Upper lobe of right lung (tissue), 1 donor: ENCODE measurements around the gene FOXN3. TPM values are rescaled to one million over a fixed set of nuclear protein-coding genes. Genes with fewer than 3 reads are reported as not detected.

Source experiments
- ATAC-seq: fragments of 200-7000 bp; cut with Tn5 transposase; one replicate; pipeline ENCODE4 v1.9.1; 2020; ENCODE audit warnings: mild to moderate bottlenecking, moderate library complexity
- DNase-seq: peaks from one replicate; pipeline ENCODE4 v3.0.0-alpha.2; 2020
- H3K27ac ChIP-seq: fragments of 200-600 bp; one replicate; pipeline ENCODE4 v1.8.0; 2022
- H3K27me3 ChIP-seq: fragments of 200-600 bp; one replicate; pipeline ENCODE4 v1.8.0; 2022; ENCODE audit warnings: mild to moderate bottlenecking
- H3K36me3 ChIP-seq: fragments of 200-600 bp; one replicate; pipeline ENCODE4 v1.8.0; 2022
- H3K4me1 ChIP-seq: fragments of 200-600 bp; one replicate; pipeline ENCODE4 v1.8.0; 2022
- H3K4me3 ChIP-seq: fragments of 200-600 bp; one replicate; pipeline ENCODE4 v1.8.0; 2022; ENCODE audit warnings: mild to moderate bottlenecking
- H3K9me3 ChIP-seq: fragments of 200-600 bp; one replicate; pipeline ENCODE4 v1.8.0; 2022
- intact Hi-C: fragments of 100-400 bp; cut with DNase I; formaldehyde crosslinking; loops from one replicate; pipeline ENCODE4 v1.11.0; 2022
- total RNA-seq: library from RNA; stranded (reverse); fragmentation: NEBNext Ultra II Directional; extraction: Animal tissue kit (Norgen Biotek cat#: 25700); gene quantifications from one replicate; pipeline ENCODE4 v1.2.1, GENCODE V29; 2021
- TF ChIP-seq, protein P1 (sequence below): fragments of 200-600 bp; IDR thresholded peaks from one replicate; pipeline ENCODE4 v1.8.0; 2022; ENCODE audit warnings: antibody characterized with exemption
- donor health status: DM: no; HTN: yes; CAD: no; lungs with severe emphysema.

The FOXN3 gene
- total RNA-seq, 1 donor from 2014 or later, result 103 TPM

DNA sequence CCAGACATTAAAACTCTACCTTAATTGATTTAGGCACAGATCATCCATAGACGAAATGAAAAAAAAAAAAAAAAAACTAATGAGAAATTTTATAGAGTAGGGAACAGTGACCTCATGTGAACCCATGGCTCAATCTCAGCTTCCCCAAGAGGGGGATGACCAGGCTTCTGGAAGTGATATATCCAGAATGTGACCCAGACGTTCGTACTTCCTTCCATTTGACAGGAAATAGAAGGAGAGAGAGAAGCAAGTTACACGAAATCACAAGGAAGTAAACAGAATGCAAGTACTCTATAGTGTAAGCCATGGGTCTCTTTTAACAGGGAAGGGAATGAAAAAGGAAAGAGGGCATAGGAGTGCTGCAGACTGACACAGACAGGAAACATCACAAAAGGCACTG is 10.1 kb downstream of the FOXN3 start:
- Histone ChIP-seq H3K4me3 (no peak overlapping the region), H3K27ac (no peak overlapping the region), H3K4me1 (peaks cover 37% of the 10 kb centered on the region), H3K27me3 (no peaks in the 10 kb centered on the region), H3K9me3 (no peaks in the 10 kb centered on the region), H3K36me3 (peaks cover 13% of the 10 kb centered on the region)
- TF ChIP-seq, protein P1, sequence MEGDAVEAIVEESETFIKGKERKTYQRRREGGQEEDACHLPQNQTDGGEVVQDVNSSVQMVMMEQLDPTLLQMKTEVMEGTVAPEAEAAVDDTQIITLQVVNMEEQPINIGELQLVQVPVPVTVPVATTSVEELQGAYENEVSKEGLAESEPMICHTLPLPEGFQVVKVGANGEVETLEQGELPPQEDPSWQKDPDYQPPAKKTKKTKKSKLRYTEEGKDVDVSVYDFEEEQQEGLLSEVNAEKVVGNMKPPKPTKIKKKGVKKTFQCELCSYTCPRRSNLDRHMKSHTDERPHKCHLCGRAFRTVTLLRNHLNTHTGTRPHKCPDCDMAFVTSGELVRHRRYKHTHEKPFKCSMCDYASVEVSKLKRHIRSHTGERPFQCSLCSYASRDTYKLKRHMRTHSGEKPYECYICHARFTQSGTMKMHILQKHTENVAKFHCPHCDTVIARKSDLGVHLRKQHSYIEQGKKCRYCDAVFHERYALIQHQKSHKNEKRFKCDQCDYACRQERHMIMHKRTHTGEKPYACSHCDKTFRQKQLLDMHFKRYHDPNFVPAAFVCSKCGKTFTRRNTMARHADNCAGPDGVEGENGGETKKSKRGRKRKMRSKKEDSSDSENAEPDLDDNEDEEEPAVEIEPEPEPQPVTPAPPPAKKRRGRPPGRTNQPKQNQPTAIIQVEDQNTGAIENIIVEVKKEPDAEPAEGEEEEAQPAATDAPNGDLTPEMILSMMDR, result no peak
- ATAC-seq, result peak; percentile 63
- DNase-seq, result no peak
- intact Hi-C loops, result loop anchor here (10.0 kb wide), 1 partner anchor 112 kb away; no protein-coding TSS in a partner anchor

DNA sequence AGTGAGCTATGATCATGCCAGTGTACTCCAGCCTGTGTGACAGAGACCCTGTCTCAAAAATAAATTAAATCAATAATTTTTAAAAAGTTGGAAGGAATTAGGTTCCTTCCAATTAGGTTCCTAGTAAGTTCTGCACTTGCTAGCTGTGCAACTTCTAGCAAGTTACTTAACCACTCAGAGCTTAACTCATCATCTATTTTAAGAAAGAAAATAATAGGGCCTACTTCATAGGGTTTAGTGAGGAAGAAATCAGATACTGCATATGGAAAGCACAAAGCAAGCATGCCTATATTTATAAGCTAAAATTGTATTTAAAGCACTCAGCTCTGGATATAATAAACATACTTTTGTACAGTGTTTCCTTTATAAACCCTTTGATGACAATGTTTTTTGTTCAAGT is 10.7 kb downstream of the FOXN3 start:
- TF ChIP-seq, protein P1, result no peak
- intact Hi-C loops, result loop anchor here (10.0 kb wide), 1 partner anchor 112 kb away; no protein-coding TSS in a partner anchor
- ATAC-seq, result no peak
- DNase-seq, result no peak
- no peaks in the 10 kb centered on the region for H3K9me3 ChIP-seq
- peaks cover 8% of the 10 kb centered on the region for H3K36me3 ChIP-seq
- no peaks in the 10 kb centered on the region for H3K27me3 ChIP-seq
- H3K4me3 ChIP-seq, result no peak overlapping the region
- no peak overlapping the region for H3K27ac ChIP-seq
- H3K4me1 ChIP-seq, result peaks cover 37% of the 10 kb centered on the region

DNA sequence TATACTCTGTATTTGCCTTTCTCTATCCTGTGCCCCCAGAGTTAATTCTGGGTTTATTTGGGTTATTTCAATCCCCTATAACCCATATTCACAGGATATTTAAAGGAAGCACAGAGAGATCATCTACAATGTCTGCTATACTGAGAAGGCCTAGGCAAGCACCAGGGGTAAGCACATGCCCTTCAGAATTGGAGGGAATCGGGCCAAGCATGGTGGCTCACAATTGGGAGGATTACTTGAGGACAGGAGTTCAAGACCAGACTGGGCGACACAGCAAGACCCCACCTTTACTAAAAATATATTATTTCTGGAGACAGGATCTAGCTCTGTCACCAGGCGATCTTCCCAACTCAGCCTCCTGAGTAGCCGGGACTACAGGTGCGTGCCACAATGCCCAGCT is 11.3 kb downstream of the FOXN3 start:
- Histone ChIP-seq H3K4me3 (no peak overlapping the region), H3K36me3 (peaks cover 2% of the 10 kb centered on the region), H3K9me3 (no peaks in the 10 kb centered on the region), H3K27me3 (no peaks in the 10 kb centered on the region), H3K27ac (no peak overlapping the region), H3K4me1 (peaks cover 32% of the 10 kb centered on the region)
- ATAC-seq, result no peak
- intact Hi-C loops, result loop anchor here (10.0 kb wide), 1 partner anchor 111 kb away; no protein-coding TSS in a partner anchor
- TF ChIP-seq, protein P1, result no peak
- no peak for DNase-seq

DNA sequence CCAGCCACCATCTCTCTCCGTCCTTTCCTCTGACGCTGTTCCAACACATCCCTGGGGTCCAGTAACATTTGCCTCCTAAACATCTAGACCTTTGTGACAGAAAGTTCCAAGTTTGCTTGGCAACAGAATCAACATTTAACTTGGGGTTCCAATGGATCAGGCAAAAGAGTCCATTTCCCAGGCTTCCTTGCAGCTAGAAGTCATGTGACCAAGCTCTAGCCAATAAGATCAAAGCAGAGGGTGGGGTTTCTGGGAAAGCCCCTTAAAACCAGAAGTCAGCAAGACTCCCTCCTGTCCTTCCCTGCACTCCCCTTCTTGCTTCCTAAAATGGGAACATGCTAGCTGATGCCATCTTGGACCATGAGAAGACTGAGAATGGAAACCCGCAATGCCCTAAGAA is 14.7 kb downstream of the FOXN3 start:
- Histone ChIP-seq H3K9me3 (no peaks in the 10 kb centered on the region), H3K4me3 (no peak overlapping the region), H3K27ac (no peak overlapping the region), H3K4me1 (peaks cover 20% of the 10 kb centered on the region), H3K36me3 (no peaks in the 10 kb centered on the region), H3K27me3 (no peaks in the 10 kb centered on the region)
- intact Hi-C loops, result loop anchor here (10.0 kb wide), 1 partner anchor 108 kb away; no protein-coding TSS in a partner anchor
- DNase-seq, result no peak
- TF ChIP-seq, protein P1, result no peak
- no peak for ATAC-seq

DNA sequence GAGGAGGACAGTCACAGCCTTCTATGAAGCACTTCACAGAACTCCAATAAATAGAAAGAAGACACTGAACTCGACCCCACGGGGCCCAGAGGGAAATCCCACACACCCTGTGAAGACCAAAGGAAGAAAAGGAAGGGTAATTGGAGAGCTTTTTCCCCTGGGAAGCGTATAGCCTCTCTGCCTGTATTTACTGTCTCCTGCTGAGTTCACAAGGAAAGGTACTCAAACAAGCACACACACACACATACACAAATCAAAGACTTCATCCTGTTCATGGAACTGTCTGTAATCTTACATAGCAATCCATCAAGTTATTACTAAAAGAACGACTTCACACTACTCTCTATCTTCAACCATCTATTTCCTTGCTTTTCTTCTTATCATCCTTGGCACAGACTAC is 15.3 kb downstream of the FOXN3 start:
- Histone ChIP-seq H3K4me3 (no peak overlapping the region), H3K36me3 (no peaks in the 10 kb centered on the region), H3K27ac (no peak overlapping the region), H3K9me3 (no peaks in the 10 kb centered on the region), H3K4me1 (peaks cover 14% of the 10 kb centered on the region), H3K27me3 (no peaks in the 10 kb centered on the region)
- TF ChIP-seq, protein P1, result no peak
- DNase-seq (no peak), ATAC-seq (no peak)
- intact Hi-C loops, result loop anchor here (10.0 kb wide), 1 partner anchor 107 kb away; no protein-coding TSS in a partner anchor

DNA sequence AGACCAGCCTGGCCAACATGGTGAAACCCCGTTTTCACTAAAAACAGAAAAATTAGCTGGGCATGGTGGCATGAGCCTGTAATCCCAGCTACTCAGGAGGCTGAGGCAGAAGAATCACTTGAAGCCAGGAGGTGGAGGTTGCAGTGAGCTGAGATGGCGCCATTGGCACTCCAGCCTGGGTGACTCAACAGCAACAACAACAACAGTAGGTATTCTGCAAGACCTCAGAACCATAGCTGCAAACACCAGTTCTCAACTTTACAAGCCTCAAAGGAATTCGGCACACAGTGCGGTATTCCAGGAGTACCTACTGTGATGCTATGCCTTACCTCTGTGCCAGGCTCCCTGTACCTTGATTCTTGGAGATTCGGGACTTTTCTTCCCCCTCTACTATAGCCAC is 15.8 kb downstream of the FOXN3 start:
- Histone ChIP-seq H3K4me3 (no peak overlapping the region), H3K27me3 (no peaks in the 10 kb centered on the region), H3K36me3 (no peaks in the 10 kb centered on the region), H3K4me1 (peaks cover 10% of the 10 kb centered on the region), H3K27ac (no peak overlapping the region), H3K9me3 (no peaks in the 10 kb centered on the region)
- TF ChIP-seq, protein P1, result no peak
- intact Hi-C loops, result loop anchor here (10.0 kb wide), 1 partner anchor 106 kb away; no protein-coding TSS in a partner anchor
- DNase-seq (no peak), ATAC-seq (no peak)
